Right atrium auricular region (tissue), 2 donors: ENCODE results near the gene SPACA4. TPM values are rescaled to one million over a fixed set of nuclear protein-coding genes. Genes with fewer than 3 reads are reported as not detected.

Experiments used
- DNase-seq: peaks from one replicate; pipeline ENCODE4 v3.0.0-alpha.2; 2019; ENCODE audit warnings: low spot score
- H3K27ac ChIP-seq, 2 donors: fragments of 200-600 bp; sonication (generic); 1 replicate in 1 of 2; 2 replicates in 1 of 2; pipeline ENCODE4 v1.5.1; 2016 to 2019
- H3K27me3 ChIP-seq, 2 donors: fragments of 200-600 bp; sonication (generic); one replicate each; pipeline versions ENCODE4 v1.5.1 to v1.6.0; 2017 to 2019
- H3K36me3 ChIP-seq: fragments of 200-600 bp; sonication (generic); one replicate; pipeline ENCODE4 v1.5.1; 2016
- H3K4me1 ChIP-seq, 2 donors: fragments of 200-600 bp; sonication (generic); one replicate each; pipeline versions ENCODE4 v1.5.1 to v1.6.0; 2017 to 2019
- H3K4me3 ChIP-seq, 2 donors: fragments of 200-600 bp; sonication (generic); 1 replicate in 1 of 2; 2 replicates in 1 of 2; pipeline ENCODE4 v1.5.1; 2017 to 2019; ENCODE audit warnings: mild to moderate bottlenecking in 1 of 2, moderate library complexity in 1 of 2
- H3K9me3 ChIP-seq, 2 donors: fragments of 200-600 bp; sonication (generic); one replicate each; pipeline ENCODE4 v1.5.1; 2019
- CTCF ChIP-seq, 2 donors: fragments of 200-600 bp; sonication (generic); IDR thresholded peaks; one replicate each; pipeline ENCODE4 v1.5.1; 2019; ENCODE audit warnings: antibody characterized with exemption in 2 of 2
- total RNA-seq, 2 donors: library from RNA; depleted of rRNA; stranded (reverse); fragments of >200 nt; gene quantifications; one replicate each; pipeline ENCODE4 v1.1.0, GENCODE V29; 2016

Gene SPACA4
- total RNA-seq: not detected

- H3K4me1 ChIP-seq: no peaks in the 10 kb centered on the region
- H3K9me3 ChIP-seq: no peaks in the 10 kb centered on the region
- no peaks in the 10 kb centered on the region for H3K36me3 ChIP-seq
These were observed at the start of gene SPACA4 for GRCh38 chr19:48606463-48607358. Gene SPACA4 (plus strand): TSS chr19:48606742. CDS start chr19:48606979, 237 bp downstream.

GRCh38 chr19:48556825-48557224 is 49.7 kb upstream of the SPACA4 start:
- H3K27me3 ChIP-seq: no peaks in the 10 kb centered on the region

More at GRCh38 chr19:48606463-48607358, at the start of gene SPACA4:
- H3K27ac ChIP-seq: no peak within 1 kb of the TSS
- TF ChIP-seq CTCF (IDR thresholded peaks at IDR 0.05): no peak
- H3K4me3 ChIP-seq: no peak within 1 kb of the TSS
- H3K27me3 ChIP-seq: no peaks in the 10 kb centered on the region
- DNase-seq: no peak

GRCh38 chr19:48558018-48558684 is 48.4 kb upstream of the SPACA4 start:
- H3K9me3 ChIP-seq: no peaks in the 10 kb centered on the region
- DNase-seq: no peak
- peaks cover 0 to 6% of the 10 kb centered on the region in 2 donors for H3K4me1 ChIP-seq
- no peak overlapping the region for H3K27ac ChIP-seq
- TF ChIP-seq CTCF (IDR thresholded peaks at IDR 0.05): no peak
- H3K27me3 ChIP-seq: no peaks in the 10 kb centered on the region
- H3K4me3 ChIP-seq: no peak overlapping the region
- H3K36me3 ChIP-seq: no peaks in the 10 kb centered on the region

More at GRCh38 chr19:48556825-48557224, 49.7 kb upstream of the SPACA4 start:
- H3K9me3 ChIP-seq: no peaks in the 10 kb centered on the region
- TF ChIP-seq CTCF (IDR thresholded peaks at IDR 0.05): no peak
- no peak for DNase-seq
- H3K36me3 ChIP-seq: no peaks in the 10 kb centered on the region
- peaks cover 0 to 6% of the 10 kb centered on the region in 2 donors for H3K4me1 ChIP-seq
- H3K27ac ChIP-seq: no peak overlapping the region
- no peak overlapping the region for H3K4me3 ChIP-seq

- no peak overlapping the region for H3K4me3 ChIP-seq
- DNase-seq: no peak
- no peaks in the 10 kb centered on the region for H3K9me3 ChIP-seq
- no peak overlapping the region for H3K27ac ChIP-seq
- no peaks in the 10 kb centered on the region for H3K36me3 ChIP-seq
- no peaks in the 10 kb centered on the region for H3K27me3 ChIP-seq
- no peak for TF ChIP-seq CTCF (IDR thresholded peaks at IDR 0.05)
- no peaks in the 10 kb centered on the region for H3K4me1 ChIP-seq
These were observed 46.4 kb upstream of the SPACA4 start for GRCh38 chr19:48560095-48560530.

GRCh38 chr19:48561412-48561811 is 45.1 kb upstream of the SPACA4 start:
- H3K27me3 ChIP-seq: no peaks in the 10 kb centered on the region
- H3K27ac ChIP-seq: no peak overlapping the region
- TF ChIP-seq CTCF (IDR thresholded peaks at IDR 0.05): no peak
- H3K4me3 ChIP-seq: no peak overlapping the region
- no peaks in the 10 kb centered on the region for H3K9me3 ChIP-seq
- H3K4me1 ChIP-seq: no peaks in the 10 kb centered on the region
- DNase-seq: no peak
- H3K36me3 ChIP-seq: no peaks in the 10 kb centered on the region
